SH-SY5Y (cell line): ENCODE data around the gene NDUFAF5.

ENCODE experiments used
- GATA2 ChIP-seq: IDR thresholded peaks from 2 replicates; pipeline ENCODE4 v1.6.1; 2011; ENCODE audit warnings: mild to moderate bottlenecking, low read depth, low read length
- GATA3 ChIP-seq: IDR thresholded peaks from 2 replicates; pipeline ENCODE4 v1.6.1; 2011; ENCODE audit warnings: low read depth, mild to moderate bottlenecking, low read length, moderate library complexity

NDUFAF5 gene

DNA sequence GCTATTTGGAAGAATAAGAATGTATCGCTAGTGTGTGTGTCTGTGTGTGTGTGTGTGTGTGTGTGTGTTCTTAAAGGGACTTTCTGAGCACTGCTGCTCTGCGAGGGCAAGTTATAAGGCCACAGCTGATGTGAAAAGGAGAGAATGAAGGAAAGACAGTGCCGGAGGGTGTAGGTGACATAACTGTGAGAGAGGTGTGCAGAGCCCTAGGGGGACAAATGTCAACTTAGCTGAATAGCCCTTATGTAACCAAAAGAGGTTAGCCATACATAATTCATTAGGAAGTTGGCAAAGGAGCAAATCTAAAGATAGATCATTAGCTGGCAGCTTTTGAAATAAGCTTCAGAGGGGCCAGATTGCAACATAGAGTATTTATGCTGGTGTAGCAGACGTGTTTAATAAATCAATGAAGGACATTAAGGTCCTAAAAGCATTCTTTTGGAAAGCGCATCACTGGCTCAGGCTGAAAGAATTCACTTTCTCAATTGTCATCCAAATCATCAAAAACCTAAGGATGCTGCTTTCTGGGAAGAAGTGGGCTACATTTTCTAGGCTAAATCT, 81.0 kb downstream of the NDUFAF5 start:
- no peak for TF ChIP-seq GATA2
- TF ChIP-seq GATA3: no peak

DNA sequence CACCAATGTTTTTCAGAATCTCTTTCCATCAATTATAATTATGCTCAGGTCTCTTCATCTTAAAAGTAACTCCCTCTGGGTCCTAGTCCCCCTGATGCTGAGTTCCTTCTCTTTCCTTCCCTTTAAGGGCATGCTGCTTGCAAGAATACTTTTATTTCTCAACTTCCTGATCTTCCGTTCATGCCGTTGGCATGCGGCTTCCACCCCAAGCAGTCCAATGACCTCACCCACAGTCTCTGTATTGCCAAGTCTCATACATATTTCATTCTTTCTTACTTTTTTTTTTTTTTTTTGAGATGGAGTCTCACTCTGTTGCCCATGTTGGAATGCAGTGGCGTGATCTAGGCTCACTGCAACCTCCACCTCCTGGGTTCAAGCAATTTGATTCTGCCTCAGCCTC, 83.5 kb downstream of the NDUFAF5 start:
- no peak for TF ChIP-seq GATA2
- no peak for TF ChIP-seq GATA3

DNA sequence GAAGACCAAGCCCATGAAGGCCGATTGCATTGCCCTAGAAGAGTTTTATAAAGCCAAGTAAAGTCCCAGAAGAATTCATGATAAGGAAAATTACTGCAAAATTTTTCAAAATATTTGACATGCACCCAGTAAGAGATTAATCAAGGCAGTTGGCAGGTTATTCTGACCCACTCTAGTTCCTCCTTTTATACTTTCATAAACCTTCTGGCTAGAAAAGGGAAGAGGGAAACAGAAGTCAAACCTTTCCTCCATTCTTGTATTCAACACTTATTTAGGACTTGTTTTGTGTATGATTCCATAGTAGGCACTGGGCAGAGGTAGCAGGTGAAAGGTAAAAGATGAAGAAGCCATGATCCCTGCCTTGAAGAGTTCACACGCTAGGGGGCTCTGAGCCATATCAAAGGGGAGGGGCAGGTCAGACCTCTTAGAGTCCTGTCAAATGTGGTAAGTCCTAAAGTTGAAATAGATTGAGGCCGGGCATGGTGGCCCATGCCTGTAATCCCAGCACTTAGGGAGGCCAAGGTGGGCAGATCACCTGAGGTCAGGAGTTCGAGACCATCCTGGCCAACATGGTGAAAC, 85.4 kb downstream of the NDUFAF5 start:
- TF ChIP-seq GATA2 (no peak), GATA3 (no peak)
